ENCODE data around the gene NXNL2.

The NXNL2 gene

DNA sequence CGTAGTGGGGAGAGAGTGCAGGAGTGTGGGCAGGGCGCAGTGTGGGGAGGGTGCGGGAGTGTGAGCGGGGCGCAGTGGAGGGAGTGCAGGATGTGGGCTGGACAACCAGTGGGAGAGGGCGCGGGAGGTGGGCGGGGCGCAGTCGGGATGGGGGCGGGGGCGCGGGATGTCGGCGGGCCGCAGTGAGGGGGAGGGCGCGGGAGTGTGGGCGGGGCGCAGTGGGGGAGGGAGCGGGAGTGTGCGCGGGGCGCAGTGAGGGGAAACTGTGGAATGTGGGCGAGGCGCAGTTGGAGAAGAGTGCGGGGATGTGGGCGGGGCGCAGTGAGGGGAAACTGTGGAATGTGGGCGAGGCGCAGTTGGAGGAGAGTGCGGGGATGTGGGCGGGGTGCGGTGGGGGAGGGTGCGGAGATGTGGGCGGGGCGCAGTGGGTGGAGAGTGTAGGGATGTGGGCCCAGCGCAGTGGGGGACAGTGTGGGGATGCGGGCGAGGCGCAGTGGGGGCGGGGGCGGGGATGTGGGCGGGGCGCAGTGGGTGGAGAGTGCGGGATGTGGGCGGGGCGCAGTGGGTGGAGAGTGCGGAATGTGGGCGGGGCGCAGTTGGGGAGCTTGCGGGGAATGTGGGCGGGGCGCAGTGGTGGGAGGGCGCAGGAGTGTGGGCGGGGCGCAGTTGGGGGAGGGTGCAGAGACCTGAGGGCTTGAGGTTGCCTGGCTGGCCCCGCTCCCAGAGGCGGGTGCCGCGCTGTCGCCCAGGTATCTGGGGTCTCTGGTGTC is at the start of gene NXNL2:
Gene NXNL2 (plus strand): TSS at position 723 of the 770 bp plus-strand sequence. CDS start 257 bp downstream, outside the sequence.
- TF ChIP-seq JUND (IDR thresholded peaks at IDR 0.05; ENCODE audit: low read depth), result no peak
- in situ Hi-C loops (cut with HindIII; ENCODE audit: low pct_unique_long_range_greater_than_20kb, low sequenced_read_pairs), result no loop called here
- peak; percentile 49 to 96 for DNase-seq (ENCODE audit: low read depth in 1 of 2, low spot score in 1 of 2)

DNA sequence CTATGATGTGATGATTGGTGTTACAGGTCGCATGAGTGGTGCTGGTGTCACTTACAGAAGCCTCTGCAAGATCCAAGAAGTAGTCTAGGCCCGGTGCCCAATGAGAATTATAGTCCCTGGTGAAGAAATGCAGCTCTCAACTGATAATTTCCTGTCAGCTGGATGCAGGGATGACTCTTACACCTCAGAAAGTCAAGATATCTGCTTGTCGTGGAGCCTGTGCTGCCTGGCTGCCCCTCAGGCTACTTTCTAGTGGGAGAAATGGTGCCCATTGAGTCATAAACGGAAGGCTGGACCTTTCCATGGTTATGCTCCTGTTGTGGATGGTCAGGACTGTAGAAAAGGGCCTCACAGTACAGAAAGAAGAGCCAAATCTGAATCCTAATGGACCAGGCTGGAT is 46.8 kb upstream of the NXNL2 start:
- no peak for DNase-seq (ENCODE audit: low read depth in 1 of 2, low spot score in 1 of 2)
- no peak for TF ChIP-seq JUND (IDR thresholded peaks at IDR 0.05; ENCODE audit: low read depth)
- in situ Hi-C loops (cut with HindIII; ENCODE audit: low pct_unique_long_range_greater_than_20kb, low sequenced_read_pairs), result no loop called here

DNA sequence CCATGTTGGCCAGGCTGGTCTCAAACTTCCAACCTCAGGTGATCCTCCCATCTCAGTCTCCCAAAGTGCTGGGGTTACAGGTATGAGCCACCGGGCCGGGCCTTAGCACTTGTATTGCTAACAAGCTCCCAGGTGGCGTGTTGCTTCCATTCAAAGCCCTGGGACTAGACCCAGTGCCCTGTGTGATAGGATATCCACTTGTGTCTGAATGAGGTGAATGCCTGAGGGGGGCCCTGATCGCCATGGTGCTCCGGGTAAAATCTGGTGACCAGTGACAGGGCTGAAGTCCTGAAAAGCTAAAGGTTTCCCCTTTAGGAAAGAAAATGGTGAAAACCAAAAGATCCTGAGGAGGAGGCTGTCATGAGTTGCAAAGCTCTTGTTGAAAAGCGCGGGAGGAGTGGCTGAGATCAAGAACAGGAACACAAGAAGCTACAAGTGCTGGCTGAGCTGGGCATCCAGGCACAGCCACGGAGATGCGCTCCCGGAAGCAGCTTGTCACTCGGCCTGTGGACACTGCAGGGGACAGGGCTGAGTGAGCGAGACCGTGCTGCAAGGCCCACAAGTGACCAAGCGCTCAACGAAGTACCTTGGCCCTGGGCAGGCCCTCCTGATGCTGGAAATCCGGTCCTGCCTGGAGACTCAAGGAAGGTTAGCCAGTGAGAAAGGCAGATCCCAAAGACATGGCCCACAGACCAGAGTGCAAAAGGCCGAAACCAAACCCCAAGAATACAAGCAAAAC is 39.8 kb upstream of the NXNL2 start:
- in situ Hi-C loops (cut with HindIII; ENCODE audit: low pct_unique_long_range_greater_than_20kb, low sequenced_read_pairs), result no loop called here
- DNase-seq (ENCODE audit: low read depth in 1 of 2, low spot score in 1 of 2), result no peak
- TF ChIP-seq JUND (IDR thresholded peaks at IDR 0.05; ENCODE audit: low read depth), result no peak

DNA sequence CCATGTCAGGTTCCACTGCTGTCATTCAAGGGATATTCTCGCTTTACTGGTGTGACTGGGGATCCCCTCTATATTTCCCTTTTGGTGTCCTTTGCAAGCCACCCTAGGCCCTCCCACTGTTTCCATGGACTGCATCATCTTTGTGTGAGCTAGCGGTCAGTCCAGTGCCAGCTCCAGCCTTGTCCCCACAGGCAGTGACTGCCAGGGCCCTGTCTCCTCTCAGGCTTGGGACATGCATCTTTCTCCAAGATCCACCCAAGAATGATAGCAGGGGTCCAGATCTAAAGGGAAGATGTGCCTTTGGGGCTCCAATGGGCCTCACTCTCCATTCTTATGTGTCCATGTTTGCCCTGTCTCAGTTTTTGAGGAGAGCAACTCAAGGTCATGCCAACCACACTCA is 37.8 kb upstream of the NXNL2 start:
- DNase-seq (ENCODE audit: low read depth in 1 of 2, low spot score in 1 of 2), result no peak
- no peak for TF ChIP-seq JUND (IDR thresholded peaks at IDR 0.05; ENCODE audit: low read depth)
- in situ Hi-C loops (cut with HindIII; ENCODE audit: low pct_unique_long_range_greater_than_20kb, low sequenced_read_pairs), result no loop called here

GRCh38 chr9:88498880-88499279 is 36.1 kb upstream of the NXNL2 start:
- no peak for TF ChIP-seq JUND (IDR thresholded peaks at IDR 0.05; ENCODE audit: low read depth)
- in situ Hi-C loops (cut with HindIII; ENCODE audit: low pct_unique_long_range_greater_than_20kb, low sequenced_read_pairs), result no loop called here
- peak in 1 of 2 experiments; percentile 50 for DNase-seq (ENCODE audit: low read depth in 1 of 2, low spot score in 1 of 2)

DNA sequence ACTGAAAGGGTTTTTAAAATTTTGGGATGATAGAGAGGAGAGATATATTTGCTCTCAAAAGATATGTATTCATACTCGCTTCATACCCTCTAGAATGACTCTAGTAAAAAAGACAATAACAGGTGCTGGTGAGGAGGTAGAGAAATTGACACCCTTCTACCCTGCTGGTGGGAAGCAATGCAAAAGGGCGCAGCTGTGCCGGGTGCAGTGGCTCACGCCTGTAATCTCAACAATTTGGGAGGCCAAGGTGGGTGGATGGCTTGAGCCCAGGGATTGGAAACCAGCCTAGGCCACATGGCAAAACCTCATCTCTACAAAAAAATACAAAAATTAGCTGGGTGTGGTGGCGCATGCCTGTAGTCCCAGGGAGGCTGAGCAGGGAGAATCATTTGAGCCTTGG is 33.9 kb upstream of the NXNL2 start:
- in situ Hi-C loops (cut with HindIII; ENCODE audit: low pct_unique_long_range_greater_than_20kb, low sequenced_read_pairs), result no loop called here
- no peak for DNase-seq (ENCODE audit: low read depth in 1 of 2, low spot score in 1 of 2)
- no peak for TF ChIP-seq JUND (IDR thresholded peaks at IDR 0.05; ENCODE audit: low read depth)

GRCh38 chr9:88502552-88503034 is 32.4 kb upstream of the NXNL2 start:
- in situ Hi-C loops (cut with HindIII; ENCODE audit: low pct_unique_long_range_greater_than_20kb, low sequenced_read_pairs), result no loop called here
- TF ChIP-seq JUND (IDR thresholded peaks at IDR 0.05; ENCODE audit: low read depth), result no peak
- no peak for DNase-seq (ENCODE audit: low read depth in 1 of 2, low spot score in 1 of 2)

GRCh38 chr9:88503081-88503844 is 31.7 kb upstream of the NXNL2 start:
- no peak for DNase-seq (ENCODE audit: low read depth in 1 of 2, low spot score in 1 of 2)
- no peak for TF ChIP-seq JUND (IDR thresholded peaks at IDR 0.05; ENCODE audit: low read depth)
- in situ Hi-C loops (cut with HindIII; ENCODE audit: low pct_unique_long_range_greater_than_20kb, low sequenced_read_pairs), result no loop called here

GRCh38 chr9:88503845-88504764 is 30.9 kb upstream of the NXNL2 start:
- in situ Hi-C loops (cut with HindIII; ENCODE audit: low pct_unique_long_range_greater_than_20kb, low sequenced_read_pairs), result no loop called here
- TF ChIP-seq JUND (IDR thresholded peaks at IDR 0.05; ENCODE audit: low read depth), result no peak
- no peak for DNase-seq (ENCODE audit: low read depth in 1 of 2, low spot score in 1 of 2)

GRCh38 chr9:88508326-88508725 is 26.7 kb upstream of the NXNL2 start:
- DNase-seq (ENCODE audit: low read depth in 1 of 2, low spot score in 1 of 2), result no peak
- in situ Hi-C loops (cut with HindIII; ENCODE audit: low pct_unique_long_range_greater_than_20kb, low sequenced_read_pairs), result no loop called here
- TF ChIP-seq JUND (IDR thresholded peaks at IDR 0.05; ENCODE audit: low read depth), result no peak

DNA sequence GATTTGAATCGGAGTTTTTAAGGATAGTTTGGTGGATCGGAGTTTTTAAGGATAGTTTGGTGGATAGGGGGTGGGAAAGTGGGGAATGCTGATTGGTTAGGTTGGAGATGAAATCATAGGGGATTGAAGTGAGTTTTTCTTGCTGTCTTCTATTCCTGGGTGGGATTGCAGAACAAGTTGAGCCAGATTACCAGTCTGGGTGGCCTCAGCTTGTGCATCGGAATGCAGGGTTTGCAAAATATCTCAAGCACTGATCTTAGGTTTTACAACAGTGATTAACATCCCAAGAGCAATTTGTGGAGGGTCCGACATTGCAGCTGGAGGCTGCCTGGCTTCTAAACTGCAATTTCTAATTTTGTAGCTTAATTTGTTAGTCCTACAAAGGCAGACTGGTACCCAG is 23.1 kb upstream of the NXNL2 start:
- no peak for DNase-seq (ENCODE audit: low read depth in 1 of 2, low spot score in 1 of 2)
- TF ChIP-seq JUND (IDR thresholded peaks at IDR 0.05; ENCODE audit: low read depth), result no peak
- in situ Hi-C loops (cut with HindIII; ENCODE audit: low pct_unique_long_range_greater_than_20kb, low sequenced_read_pairs), result no loop called here

DNA sequence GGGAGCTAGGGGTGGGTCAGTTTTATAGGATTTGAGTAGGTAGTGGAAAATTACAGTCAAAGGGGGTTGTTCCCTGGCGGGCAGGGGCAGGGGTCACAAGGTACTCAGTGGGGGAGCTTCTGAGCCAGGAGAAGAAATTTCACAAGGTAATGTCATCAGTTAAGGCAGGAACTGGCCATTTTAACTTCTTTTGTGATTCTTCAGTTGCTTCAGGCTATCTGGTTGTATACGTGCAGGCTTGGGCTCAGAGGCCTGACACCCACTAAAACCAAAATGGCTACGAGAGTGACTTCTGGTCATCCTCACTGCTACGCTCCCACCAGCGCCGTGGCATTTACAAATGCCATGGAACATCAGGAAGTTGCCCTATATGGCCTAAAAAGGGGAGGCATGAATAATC is 20.7 kb upstream of the NXNL2 start:
- in situ Hi-C loops (cut with HindIII; ENCODE audit: low pct_unique_long_range_greater_than_20kb, low sequenced_read_pairs), result no loop called here
- no peak for TF ChIP-seq JUND (IDR thresholded peaks at IDR 0.05; ENCODE audit: low read depth)
- DNase-seq (ENCODE audit: low read depth in 1 of 2, low spot score in 1 of 2), result no peak
